Ectodermal cell (in vitro differentiated cells): ENCODE data around the gene ZNF442.
"Not testable (repeated sequence)": the region's sequence is repeated elsewhere in the genome, so short reads cannot be mapped to it uniquely, and the experiment has no call there.

Source experiments
- H3K27ac ChIP-seq: 2 replicates; pipeline ENCODE4 v1.7.0; 2013; ENCODE audit warnings: mild to moderate bottlenecking, low read depth, low read length; ENCODE audit not compliant: insufficient read depth, poor library complexity, severe bottlenecking
- H3K27me3 ChIP-seq: 2 replicates; pipeline ENCODE4 v1.7.0; 2013; ENCODE audit warnings: mild to moderate bottlenecking, low read length; ENCODE audit not compliant: insufficient read depth, control insufficient read depth, poor library complexity, severe bottlenecking
- H3K36me3 ChIP-seq: one replicate; pipeline ENCODE4 v1.7.0; 2013; ENCODE audit warnings: low read length; ENCODE audit not compliant: control insufficient read depth, insufficient read depth
- H3K4me1 ChIP-seq: one replicate; pipeline ENCODE4 v1.7.0; 2013; ENCODE audit warnings: low read length; ENCODE audit not compliant: control insufficient read depth, insufficient read depth
- H3K4me3 ChIP-seq: 2 replicates; pipeline ENCODE4 v1.7.0; 2013; ENCODE audit warnings: low read depth, low read length, control low read depth; ENCODE audit not compliant: insufficient read depth
- H3K9me3 ChIP-seq: 2 replicates; pipeline ENCODE4 v1.7.0; 2013; ENCODE audit warnings: mild to moderate bottlenecking, low read length, moderate library complexity; ENCODE audit not compliant: control insufficient read depth
- WGBS, 2 experiments: methylation state at CpG; one replicate each; pipeline ENCODE4 v1.1.7; 2013; ENCODE audit warnings: missing lambda C conversion rate in 2 of 2; 5-methylcytosine and 5-hydroxymethylcytosine counted together

ZNF442 gene

DNA sequence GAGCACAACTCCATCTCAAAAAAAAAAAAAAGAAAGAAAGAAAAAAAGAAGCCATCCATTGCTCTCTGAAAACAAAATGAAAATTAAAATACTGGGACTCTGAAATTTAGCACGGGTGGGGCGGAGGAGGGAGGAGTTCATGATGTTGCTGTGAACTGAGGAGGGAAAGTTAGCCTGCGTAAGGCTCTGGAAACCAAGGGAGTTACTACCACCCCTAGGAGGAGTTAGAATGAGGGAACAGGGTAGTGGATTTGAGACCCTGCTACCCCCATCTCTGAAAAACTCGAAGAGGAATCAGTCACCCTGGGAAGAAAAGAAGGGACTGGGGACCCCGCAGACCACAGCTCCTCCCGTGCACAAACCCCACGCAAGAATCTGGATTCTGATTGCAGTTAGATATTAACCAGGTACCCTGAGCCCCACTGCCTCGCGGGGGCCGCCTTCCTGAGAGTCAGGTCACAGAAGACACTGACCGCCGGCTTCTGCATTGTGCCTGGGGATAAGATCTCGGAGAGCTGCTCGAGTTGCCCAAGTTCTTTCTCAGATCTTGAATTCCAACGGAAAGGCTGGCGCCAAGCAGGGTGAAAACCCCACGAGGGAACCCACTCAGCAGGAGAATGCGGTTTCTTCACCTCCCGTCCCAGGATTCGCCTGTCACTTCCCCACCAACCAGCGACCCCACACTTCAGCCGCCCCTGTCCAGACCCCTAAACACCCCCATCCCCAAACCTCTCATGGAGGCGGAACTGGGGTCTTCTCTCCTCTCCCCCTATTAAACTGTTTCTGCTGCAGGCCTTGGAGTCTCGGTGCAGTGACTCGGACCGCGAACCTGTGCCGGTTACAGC, 870 bp downstream of the ZNF442 start:
- H3K4me3 ChIP-seq: peak overlapping the region; percentile 64
- WGBS, 2 experiments: 20 to 23% methylated on average over 28 of the region's 28 CpGs
- no peak overlapping the region for H3K27ac ChIP-seq

DNA sequence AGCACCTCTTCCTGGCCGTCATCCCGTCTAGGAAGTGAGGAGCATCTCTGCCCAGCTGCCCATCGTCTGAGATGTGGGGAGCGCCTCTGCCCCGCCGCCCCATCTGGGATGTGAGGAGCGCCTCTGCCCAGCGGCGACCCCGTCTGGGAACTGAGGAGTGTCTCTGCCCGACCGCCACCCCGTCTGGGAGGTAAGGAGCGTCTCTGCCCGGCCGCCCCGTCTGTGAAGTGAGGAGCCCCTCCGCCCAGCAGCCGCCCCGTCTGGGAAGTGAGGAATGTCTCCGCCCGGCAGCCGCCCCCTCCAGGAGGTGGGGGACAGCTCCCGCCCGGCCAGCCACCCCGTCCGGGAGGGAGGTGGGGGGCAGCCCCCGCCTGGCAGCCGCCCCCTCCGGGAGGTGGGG, 3.2 kb downstream of the ZNF442 start:
- not testable (repeated sequence) for H3K9me3 ChIP-seq, H3K4me1 ChIP-seq, H3K4me3 ChIP-seq, H3K27me3 ChIP-seq, H3K27ac ChIP-seq, H3K36me3 ChIP-seq
- 96 to 97% methylated on average over 30 of the region's 30 CpGs for WGBS, 2 experiments

More for the DNA sequence above, 870 bp downstream of the ZNF442 start:
- no peaks in the 10 kb centered on the region for H3K4me1 ChIP-seq
- no peaks in the 10 kb centered on the region for H3K9me3 ChIP-seq
- no peaks in the 10 kb centered on the region for H3K36me3 ChIP-seq
- H3K27me3 ChIP-seq: no peaks in the 10 kb centered on the region

DNA sequence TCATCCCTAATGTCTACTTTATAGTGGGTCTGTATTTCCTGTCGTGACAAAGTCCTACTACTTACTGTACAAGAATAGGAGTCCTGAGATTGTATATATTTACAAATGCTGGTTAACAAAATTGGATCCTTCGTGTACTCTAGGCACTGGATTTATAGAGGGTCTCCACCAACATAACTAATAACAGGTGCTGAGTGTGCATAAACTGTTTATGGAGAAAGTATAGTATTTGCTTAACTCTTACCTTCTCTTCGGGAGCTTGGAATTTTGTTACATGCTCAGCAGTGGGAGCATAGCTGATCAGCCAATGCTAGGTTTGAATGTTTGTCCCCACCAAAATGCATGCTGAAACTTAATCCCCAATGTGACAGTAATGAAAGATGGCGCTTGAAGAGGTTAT, 12.1 kb downstream of the ZNF442 start:
- no peak overlapping the region for H3K27ac ChIP-seq
- H3K4me1 ChIP-seq: no peaks in the 10 kb centered on the region
- 92 to 96% methylated on average over 4 of the region's 4 CpGs for WGBS, 2 experiments
- H3K4me3 ChIP-seq: no peak overlapping the region
- peaks cover 21% of the 10 kb centered on the region for H3K36me3 ChIP-seq
- H3K27me3 ChIP-seq: no peaks in the 10 kb centered on the region
- H3K9me3 ChIP-seq: no peaks in the 10 kb centered on the region

DNA sequence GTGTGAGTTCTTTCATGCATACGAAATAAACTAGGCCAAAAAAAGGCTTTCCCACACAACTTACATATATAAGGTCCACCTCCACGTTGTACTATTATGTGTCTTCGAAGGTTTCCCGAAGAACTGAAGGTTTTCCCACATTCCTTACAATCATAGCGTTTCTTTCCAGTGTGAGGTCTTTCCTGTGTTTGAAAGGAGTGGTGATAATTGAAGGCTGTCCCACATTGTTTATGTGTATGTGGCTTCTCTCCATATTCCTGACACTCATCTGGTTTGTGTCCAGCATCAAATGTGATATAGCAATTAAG, 14.6 kb downstream of the ZNF442 start:
- H3K27ac ChIP-seq: no peak overlapping the region
- H3K4me3 ChIP-seq: no peak overlapping the region
- no peaks in the 10 kb centered on the region for H3K9me3 ChIP-seq
- no peaks in the 10 kb centered on the region for H3K4me1 ChIP-seq
- WGBS, 2 experiments: 95 to 97% methylated on average over 4 to 5 of the region's 5 CpGs
- H3K27me3 ChIP-seq: no peaks in the 10 kb centered on the region
- peaks cover 21% of the 10 kb centered on the region for H3K36me3 ChIP-seq

DNA sequence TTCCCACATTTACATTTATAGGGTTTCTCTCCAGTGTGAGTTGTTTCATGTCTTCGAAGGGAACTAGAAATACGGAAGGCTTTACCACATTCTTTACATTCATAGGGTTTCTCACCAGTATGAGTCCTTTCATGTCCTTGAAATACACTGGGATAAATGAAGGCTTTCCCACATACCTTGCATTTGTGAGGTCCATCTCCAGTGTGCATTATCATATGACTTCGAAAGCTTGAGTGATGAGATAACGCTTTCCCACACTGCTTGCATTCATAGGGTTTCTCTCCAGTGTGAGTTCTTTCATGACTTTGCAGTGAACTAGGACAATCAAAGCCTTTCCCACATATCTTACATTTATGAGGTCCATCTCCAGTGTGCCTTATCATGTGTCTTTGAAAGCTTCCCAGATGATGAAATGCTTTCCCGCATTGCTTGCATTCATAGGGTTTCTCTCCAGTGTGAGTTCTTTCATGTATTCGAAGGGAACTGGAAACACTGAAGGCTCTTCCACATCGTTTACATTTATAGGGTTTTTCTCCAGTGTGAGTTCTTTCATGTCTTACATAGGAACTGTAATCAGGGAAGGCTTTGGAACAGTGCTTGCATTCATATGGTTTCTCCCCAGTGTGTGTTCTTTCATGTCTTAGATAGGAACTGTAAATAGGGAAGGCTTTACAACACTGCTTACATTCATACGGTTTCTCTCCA, 15.1 kb downstream of the ZNF442 start:
- H3K4me3 ChIP-seq: no peak overlapping the region
- peaks cover 21% of the 10 kb centered on the region for H3K36me3 ChIP-seq
- no peak overlapping the region for H3K27ac ChIP-seq
- H3K27me3 ChIP-seq: no peaks in the 10 kb centered on the region
- H3K9me3 ChIP-seq: no peaks in the 10 kb centered on the region
- no peaks in the 10 kb centered on the region for H3K4me1 ChIP-seq
- 95 to 98% methylated on average over 8 of the region's 8 CpGs for WGBS, 2 experiments

DNA sequence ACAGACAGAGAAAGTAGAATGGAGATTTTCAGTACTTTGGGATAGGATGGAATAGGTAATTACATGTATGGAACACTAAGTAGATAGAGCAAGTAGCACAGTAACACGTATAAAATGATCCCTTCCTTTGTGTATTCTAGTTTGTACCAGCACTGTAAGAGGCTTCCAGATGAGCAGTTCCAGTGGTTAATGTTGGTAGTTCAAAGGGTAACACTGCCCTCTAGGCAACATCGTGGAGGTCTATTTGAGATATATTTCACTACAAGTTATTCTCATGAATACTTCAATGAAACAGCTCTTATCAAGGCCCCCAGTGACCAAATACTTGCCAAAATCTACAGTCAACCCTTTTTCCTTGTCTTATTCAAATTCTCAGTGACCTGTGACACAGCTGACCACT, 18.6 kb downstream of the ZNF442 start:
- H3K4me1 ChIP-seq: no peaks in the 10 kb centered on the region
- peaks cover 21% of the 10 kb centered on the region for H3K36me3 ChIP-seq
- no peaks in the 10 kb centered on the region for H3K27me3 ChIP-seq
- H3K9me3 ChIP-seq: peaks cover 5% of the 10 kb centered on the region
- 84 to 94% methylated on average over 2 of the region's 2 CpGs for WGBS, 2 experiments
- no peak overlapping the region for H3K27ac ChIP-seq
- H3K4me3 ChIP-seq: no peak overlapping the region

DNA sequence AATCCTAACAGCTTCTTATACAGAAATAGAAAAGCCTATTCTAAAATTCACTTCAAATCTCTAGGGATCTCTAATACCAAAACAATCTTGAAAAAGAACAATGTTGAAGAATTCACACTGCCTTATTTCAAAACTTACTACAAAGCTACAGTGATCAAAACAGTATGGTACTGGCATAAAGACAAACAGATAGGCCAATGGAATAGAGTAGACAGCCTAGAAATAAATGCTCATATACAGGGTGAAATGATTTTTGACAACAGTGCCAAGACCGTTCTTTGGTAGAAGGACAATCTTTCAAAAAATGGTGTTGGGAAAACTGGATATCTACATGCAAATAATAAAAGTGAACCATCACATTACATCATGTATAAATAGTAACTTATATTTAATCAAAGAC, 20.3 kb downstream of the ZNF442 start:
- Histone ChIP-seq H3K4me3 (no peak overlapping the region), H3K4me1 (no peaks in the 10 kb centered on the region), H3K27ac (no peak overlapping the region), H3K9me3 (peaks cover 5% of the 10 kb centered on the region), H3K36me3 (peaks cover 7% of the 10 kb centered on the region), H3K27me3 (no peaks in the 10 kb centered on the region)
- WGBS, 2 experiments: 92 to 100% methylated on average over 1 of the region's 1 CpG

DNA sequence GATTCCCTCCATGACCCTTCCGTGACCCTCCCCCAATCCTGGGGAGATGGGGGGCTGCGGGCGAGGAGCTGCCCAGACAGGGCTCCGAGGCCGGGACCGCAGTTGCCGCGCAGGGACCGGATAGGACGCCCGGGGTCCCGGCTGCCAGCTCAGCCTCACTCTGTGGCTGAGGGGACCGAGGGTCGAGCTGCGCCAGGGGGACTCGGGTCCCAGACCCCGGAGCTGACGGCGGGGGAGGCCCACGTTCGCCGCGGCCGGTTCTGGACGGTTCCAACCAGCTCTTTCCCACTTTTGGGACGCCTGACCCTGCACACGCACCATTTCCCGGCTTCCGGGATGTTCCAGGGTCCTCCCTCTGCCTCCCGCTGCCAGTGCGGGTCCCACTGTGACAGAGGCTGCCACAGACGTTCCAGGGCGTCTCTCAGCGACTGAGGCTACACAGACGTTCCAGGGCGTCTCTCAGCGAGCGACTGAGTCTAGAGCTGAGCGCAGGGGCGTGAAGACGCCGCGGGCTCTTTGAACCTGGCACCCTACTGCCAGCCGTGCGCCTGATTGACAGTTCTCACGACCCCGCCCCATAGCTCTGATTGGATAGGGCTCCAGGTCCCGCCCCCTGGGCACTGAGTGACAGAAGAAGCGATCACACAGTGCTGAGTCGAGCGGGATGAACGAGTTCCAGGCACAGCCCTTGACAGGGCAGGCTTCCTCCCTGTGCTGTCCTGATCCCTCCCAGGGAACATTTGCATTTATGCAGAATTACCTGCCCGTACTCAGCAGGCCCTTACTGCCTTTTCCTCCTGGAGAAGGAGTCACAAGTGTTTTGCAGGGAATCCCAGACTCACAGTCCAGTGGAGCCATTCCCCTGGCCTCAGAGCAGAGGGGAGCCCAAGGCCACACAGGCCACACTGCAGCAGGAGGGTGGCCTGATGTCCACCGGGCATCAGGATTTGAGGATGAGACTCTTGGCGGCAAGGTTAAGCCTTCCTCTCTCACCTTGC, 32.0 kb downstream of the ZNF442 start, which contains the start of gene ZNF563:
Gene ZNF563 (minus strand): TSS at position 472 of the 998 bp plus-strand sequence. CDS start 151 bp downstream, at position 321.
- H3K36me3 ChIP-seq: no peaks in the 10 kb centered on the region
- peaks cover 21% of the 10 kb centered on the region for H3K27me3 ChIP-seq
- peaks cover 3% of the 10 kb centered on the region for H3K4me1 ChIP-seq
- peak within 1 kb of the TSS; percentile 27 for H3K27ac ChIP-seq
- WGBS, 2 experiments: 4 to 5% methylated on average over 55 of the region's 55 CpGs
- no peaks in the 10 kb centered on the region for H3K9me3 ChIP-seq
- peak within 1 kb of the TSS; percentile 79 for H3K4me3 ChIP-seq

DNA sequence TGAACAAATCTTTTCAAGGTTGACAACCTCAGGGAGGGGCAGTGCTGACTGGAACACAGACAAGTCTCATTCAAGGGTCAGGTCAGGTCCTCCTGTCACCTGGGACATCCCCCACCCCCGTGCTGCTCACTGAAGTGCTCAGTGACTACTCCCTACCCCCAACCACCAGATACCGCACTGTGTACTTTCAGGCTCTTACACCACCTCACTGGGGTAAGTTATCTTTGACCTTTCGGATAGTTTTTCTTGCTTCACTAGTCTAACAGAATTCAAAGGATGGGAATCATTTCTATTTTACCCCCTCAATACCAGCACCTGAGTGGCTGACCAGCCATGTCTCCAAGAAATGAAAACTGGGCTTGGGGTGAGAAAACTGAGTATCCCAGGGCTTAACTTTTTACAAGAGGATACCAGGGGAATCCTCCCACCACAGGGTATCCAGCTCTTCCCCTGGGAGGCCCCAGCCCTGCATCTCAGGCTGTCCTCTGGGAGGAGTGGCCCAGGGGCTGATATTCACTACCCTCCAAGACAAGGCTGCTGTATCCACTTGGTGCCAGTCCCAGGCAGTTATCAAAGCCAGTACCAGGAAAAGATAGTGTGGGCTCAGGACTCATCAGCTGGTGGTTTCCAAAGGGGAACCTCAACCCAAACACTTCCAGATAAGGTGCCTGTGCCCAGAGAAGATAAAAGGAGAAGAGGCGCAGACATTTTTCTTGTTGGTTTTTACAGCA, 34.1 kb downstream of the ZNF442 start:
- Histone ChIP-seq H3K36me3 (no peaks in the 10 kb centered on the region), H3K27me3 (peaks cover 21% of the 10 kb centered on the region), H3K27ac (no peak overlapping the region), H3K4me1 (peaks cover 3% of the 10 kb centered on the region), H3K4me3 (no peak overlapping the region), H3K9me3 (no peaks in the 10 kb centered on the region)
- 71 to 88% methylated on average over 3 to 4 of the region's 4 CpGs for WGBS, 2 experiments
